ENCODE measurements around the gene NAGS. TPM values are rescaled to one million over a fixed set of nuclear protein-coding genes. Genes with fewer than 3 reads are reported as not detected.

The NAGS gene
- total and polyA plus RNA-seq, 2 donors (not counting 1 experiment from before 2014, with no cell fraction given): 0.66 to 2.2 TPM

DNA sequence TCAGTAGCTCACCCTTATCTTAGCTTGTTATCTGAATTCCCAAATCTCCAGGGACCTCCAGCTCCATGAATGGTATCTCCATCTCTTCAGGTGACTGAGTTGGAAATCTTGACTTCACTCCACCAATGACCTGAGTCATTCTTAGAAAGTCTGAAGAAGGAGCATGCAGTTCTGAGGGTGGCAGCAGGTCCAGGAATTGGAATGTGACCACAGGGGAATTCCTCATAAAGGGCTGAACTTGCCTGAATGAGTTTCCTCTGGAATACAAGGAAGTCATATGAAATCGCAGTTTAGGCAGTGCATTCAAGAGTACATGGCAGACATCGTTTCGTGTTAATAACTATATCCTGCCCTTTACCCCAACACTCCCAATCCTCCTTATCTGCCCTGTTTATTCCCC, 38.1 kb upstream of the NAGS start:
- no peaks in the 10 kb centered on the region for H3K4me1 Mint-ChIP-seq
- H3K4me3 Mint-ChIP-seq: no peak overlapping the region

DNA sequence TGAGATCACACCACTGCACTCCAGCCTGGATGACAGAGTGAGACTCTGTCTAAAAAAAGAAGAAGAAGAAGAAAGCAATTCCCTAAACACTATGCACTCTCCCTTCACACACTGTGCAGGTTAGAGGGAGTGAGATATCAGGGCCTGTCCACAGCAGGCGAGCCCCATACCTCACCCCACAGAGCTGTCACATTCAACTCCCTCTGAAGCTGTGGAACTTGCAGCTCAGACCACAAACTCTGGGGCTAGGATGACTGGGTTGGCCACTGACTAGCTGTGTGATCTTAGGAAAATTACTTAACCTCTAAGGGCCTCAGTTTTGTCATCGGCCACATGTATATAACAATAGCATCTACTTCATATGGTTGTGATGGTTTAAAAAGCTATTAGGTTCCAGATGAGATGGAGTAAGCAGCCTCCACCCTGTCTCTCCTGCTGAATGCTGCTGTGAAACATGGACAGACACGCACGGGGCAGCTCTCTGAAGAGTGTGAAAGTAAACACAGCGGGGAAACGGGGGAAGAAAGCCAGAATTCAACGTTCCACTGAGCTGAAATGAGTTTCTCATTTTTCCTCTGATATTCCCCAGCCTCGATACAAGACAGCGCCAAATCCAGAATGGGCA, 37.1 kb upstream of the NAGS start:
- H3K27ac ChIP-seq (ENCODE audit: low read length in 2 of 2): no peak overlapping the region
- POLR2A ChIA-PET: no interaction called here
- intact Hi-C loops (cut with micrococcal nuclease): no loop called here
- H4K20me1 ChIP-seq (ENCODE audit: control insufficient read depth, insufficient read depth, low read length, poor library complexity, severe bottlenecking): no peaks in the 10 kb centered on the region
- H3K4me1 Mint-ChIP-seq: no peaks in the 10 kb centered on the region
- no peak overlapping the region for H3K9ac ChIP-seq (ENCODE audit: low read length)
- H2AFZ ChIP-seq (ENCODE audit: insufficient read depth, low read depth, low read length, poor library complexity, severe bottlenecking): no peak overlapping the region
- H3K27me3 Mint-ChIP-seq: peaks cover 29% of the 10 kb centered on the region
- CTCF ChIA-PET: no interaction called here
- H3K9me3 Mint-ChIP-seq (ENCODE audit: insufficient read depth): no peaks in the 10 kb centered on the region
- H3K4me3 ChIP-seq (ENCODE audit: control extremely low read depth in 1 of 5, extremely low read depth in 1 of 5, insufficient read depth in 1 of 5, low read depth in 2 of 5, low read length in 4 of 5): no peak overlapping the region
- no peak overlapping the region for H3K27ac Mint-ChIP-seq
- no peak for DNase-seq
- H3K79me2 ChIP-seq (ENCODE audit: control insufficient read depth, insufficient read depth, low read length): no peaks in the 10 kb centered on the region
- TF ChIP-seq, protein P1, sequence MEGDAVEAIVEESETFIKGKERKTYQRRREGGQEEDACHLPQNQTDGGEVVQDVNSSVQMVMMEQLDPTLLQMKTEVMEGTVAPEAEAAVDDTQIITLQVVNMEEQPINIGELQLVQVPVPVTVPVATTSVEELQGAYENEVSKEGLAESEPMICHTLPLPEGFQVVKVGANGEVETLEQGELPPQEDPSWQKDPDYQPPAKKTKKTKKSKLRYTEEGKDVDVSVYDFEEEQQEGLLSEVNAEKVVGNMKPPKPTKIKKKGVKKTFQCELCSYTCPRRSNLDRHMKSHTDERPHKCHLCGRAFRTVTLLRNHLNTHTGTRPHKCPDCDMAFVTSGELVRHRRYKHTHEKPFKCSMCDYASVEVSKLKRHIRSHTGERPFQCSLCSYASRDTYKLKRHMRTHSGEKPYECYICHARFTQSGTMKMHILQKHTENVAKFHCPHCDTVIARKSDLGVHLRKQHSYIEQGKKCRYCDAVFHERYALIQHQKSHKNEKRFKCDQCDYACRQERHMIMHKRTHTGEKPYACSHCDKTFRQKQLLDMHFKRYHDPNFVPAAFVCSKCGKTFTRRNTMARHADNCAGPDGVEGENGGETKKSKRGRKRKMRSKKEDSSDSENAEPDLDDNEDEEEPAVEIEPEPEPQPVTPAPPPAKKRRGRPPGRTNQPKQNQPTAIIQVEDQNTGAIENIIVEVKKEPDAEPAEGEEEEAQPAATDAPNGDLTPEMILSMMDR (IDR thresholded peaks at IDR 0.05): no peak
- H3K4me1 ChIP-seq (ENCODE audit: control insufficient read depth in 2 of 2, insufficient read depth in 2 of 2, low read length in 2 of 2): no peaks in the 10 kb centered on the region
- no peaks in the 10 kb centered on the region for H3K36me3 ChIP-seq (replicated peaks in 1 of 2; ENCODE audit: control extremely low read depth in 1 of 2, control insufficient read depth in 1 of 2, extremely low read depth in 1 of 2, insufficient read depth in 2 of 2, low read length in 1 of 2)
- no peak overlapping the region for H3K4me3 Mint-ChIP-seq
- H3K4me2 ChIP-seq (replicated peaks; ENCODE audit: low read depth, low read length, poor library complexity, severe bottlenecking): no peak overlapping the region
- H3K9me3 ChIP-seq (ENCODE audit: control extremely low read depth in 1 of 3, control insufficient read depth in 2 of 3, insufficient read depth in 1 of 3, low read length in 2 of 3): no peaks in the 10 kb centered on the region
- 84% methylated on average over 5 of the region's 9 CpGs for WGBS (ENCODE audit: insufficient coverage)
- H3K27me3 ChIP-seq (replicated peaks in 1 of 4; ENCODE audit: control extremely low read depth in 1 of 4, control insufficient read depth in 3 of 4, insufficient read depth in 4 of 4, low read length in 3 of 4): peaks cover 0 to 6% (median under 1%) of the 10 kb centered on the region in 4 experiments
- ATAC-seq (ENCODE audit: low read depth): no peak

More for the DNA sequence above, 38.1 kb upstream of the NAGS start:
- POLR2A ChIA-PET: no interaction called here
- TF ChIP-seq, protein P1 (IDR thresholded peaks at IDR 0.05): no peak
- no peak for TF ChIP-seq EZH2 (IDR thresholded peaks at IDR 0.05; ENCODE audit: borderline replicate concordance, insufficient read depth, low read depth, low read length, poor library complexity, severe bottlenecking)
- WGBS (ENCODE audit: insufficient coverage): no CpG with 5 or more reads among the region's 3 CpGs
- Histone ChIP-seq H3K4me2 (replicated peaks; ENCODE audit: low read depth, low read length, poor library complexity, severe bottlenecking) (no peak overlapping the region), H3K4me3 (ENCODE audit: control extremely low read depth in 1 of 5, extremely low read depth in 1 of 5, insufficient read depth in 1 of 5, low read depth in 2 of 5, low read length in 4 of 5) (no peak overlapping the region), H3K9ac (ENCODE audit: low read length) (no peak overlapping the region), H3K79me2 (ENCODE audit: control insufficient read depth, insufficient read depth, low read length) (no peaks in the 10 kb centered on the region), H3K36me3 (replicated peaks in 1 of 2; ENCODE audit: control extremely low read depth in 1 of 2, control insufficient read depth in 1 of 2, extremely low read depth in 1 of 2, insufficient read depth in 2 of 2, low read length in 1 of 2) (no peaks in the 10 kb centered on the region), H3K9me3 (ENCODE audit: control extremely low read depth in 1 of 3, control insufficient read depth in 2 of 3, insufficient read depth in 1 of 3, low read length in 2 of 3) (no peaks in the 10 kb centered on the region), H3K4me1 (ENCODE audit: control insufficient read depth in 2 of 2, insufficient read depth in 2 of 2, low read length in 2 of 2) (no peaks in the 10 kb centered on the region), H3K27me3 (replicated peaks in 1 of 4; ENCODE audit: control extremely low read depth in 1 of 4, control insufficient read depth in 3 of 4, insufficient read depth in 4 of 4, low read length in 3 of 4) (peaks cover 0 to 8% (median under 1%) of the 10 kb centered on the region in 4 experiments), H2AFZ (ENCODE audit: insufficient read depth, low read depth, low read length, poor library complexity, severe bottlenecking) (no peak overlapping the region), H3K27ac (ENCODE audit: low read length in 2 of 2) (no peak overlapping the region), H4K20me1 (ENCODE audit: control insufficient read depth, insufficient read depth, low read length, poor library complexity, severe bottlenecking) (no peaks in the 10 kb centered on the region)
- ATAC-seq (ENCODE audit: low read depth): no peak
- no peaks in the 10 kb centered on the region for H3K9me3 Mint-ChIP-seq (ENCODE audit: insufficient read depth)
- CTCF ChIA-PET: no interaction called here
- no peak for DNase-seq
- H3K27me3 Mint-ChIP-seq: peaks cover 31% of the 10 kb centered on the region
- no peak overlapping the region for H3K27ac Mint-ChIP-seq
- intact Hi-C loops (cut with micrococcal nuclease): no loop called here

Data from B cell (primary cell).